ENCODE results near the gene MOSMO. TPM values are rescaled to one million over a fixed set of nuclear protein-coding genes. Genes with fewer than 3 reads are reported as not detected.

MOSMO gene
- total and polyA plus RNA-seq, 7 donors = 2.8 to 27.1 (median 19.3) TPM

DNA sequence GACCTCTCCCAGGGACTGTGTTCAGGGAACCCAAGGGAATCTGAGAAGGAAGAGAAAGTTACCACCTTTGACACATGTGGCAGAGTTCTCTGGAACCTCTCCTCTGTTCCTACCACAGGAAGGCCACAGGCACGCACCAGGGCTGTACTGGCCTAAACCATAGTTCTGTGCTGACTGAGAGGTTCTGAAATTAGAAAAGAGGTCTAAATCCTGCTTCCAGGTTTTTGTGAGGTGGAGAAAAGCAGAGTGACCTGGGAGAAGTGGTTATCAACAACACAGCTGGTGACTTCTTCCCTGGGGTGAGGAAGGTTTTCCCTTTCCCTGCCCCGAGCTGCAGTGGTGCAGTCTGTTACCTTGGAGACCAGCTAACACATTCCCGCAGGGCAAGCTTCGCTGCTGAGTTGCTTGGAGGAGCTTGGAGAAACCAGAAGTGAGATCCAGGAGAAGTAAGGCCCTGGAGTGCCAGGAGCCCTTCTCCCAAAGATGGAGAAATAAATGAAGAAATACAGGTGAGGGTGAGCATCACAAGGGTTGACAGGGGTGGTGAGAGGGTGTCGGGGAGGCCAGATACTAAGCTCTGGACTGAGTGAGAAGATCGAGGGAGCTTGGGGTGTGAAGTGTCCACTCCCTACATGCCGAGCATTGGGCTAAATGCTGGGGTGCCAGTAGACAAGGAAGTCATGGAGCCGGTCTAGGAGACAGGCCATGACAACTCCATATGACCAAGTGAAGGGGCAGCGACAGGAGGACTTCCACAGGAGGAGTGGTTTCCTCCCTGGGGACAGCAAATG lies 84.4 kb downstream of the MOSMO start, which contains the start of gene VWA3A:
TSS of gene VWA3A (plus strand) at position 399 of the 791 bp plus-strand sequence. CDS start at position 496, 97 bp downstream.
- TF ChIP-seq POLR2A (IDR thresholded peaks at IDR 0.05) = no peak
- TF ChIP-seq EP300 (IDR thresholded peaks at IDR 0.05) = no peak
- TF ChIP-seq POLR2AphosphoS5 (IDR thresholded peaks at IDR 0.05) = no peak
- TF ChIP-seq, protein P1, sequence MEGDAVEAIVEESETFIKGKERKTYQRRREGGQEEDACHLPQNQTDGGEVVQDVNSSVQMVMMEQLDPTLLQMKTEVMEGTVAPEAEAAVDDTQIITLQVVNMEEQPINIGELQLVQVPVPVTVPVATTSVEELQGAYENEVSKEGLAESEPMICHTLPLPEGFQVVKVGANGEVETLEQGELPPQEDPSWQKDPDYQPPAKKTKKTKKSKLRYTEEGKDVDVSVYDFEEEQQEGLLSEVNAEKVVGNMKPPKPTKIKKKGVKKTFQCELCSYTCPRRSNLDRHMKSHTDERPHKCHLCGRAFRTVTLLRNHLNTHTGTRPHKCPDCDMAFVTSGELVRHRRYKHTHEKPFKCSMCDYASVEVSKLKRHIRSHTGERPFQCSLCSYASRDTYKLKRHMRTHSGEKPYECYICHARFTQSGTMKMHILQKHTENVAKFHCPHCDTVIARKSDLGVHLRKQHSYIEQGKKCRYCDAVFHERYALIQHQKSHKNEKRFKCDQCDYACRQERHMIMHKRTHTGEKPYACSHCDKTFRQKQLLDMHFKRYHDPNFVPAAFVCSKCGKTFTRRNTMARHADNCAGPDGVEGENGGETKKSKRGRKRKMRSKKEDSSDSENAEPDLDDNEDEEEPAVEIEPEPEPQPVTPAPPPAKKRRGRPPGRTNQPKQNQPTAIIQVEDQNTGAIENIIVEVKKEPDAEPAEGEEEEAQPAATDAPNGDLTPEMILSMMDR (IDR thresholded peaks at IDR 0.05) = no peak
- Histone ChIP-seq H3K27me3 (peaks cover 0 to 12% (median 0%) of the 10 kb centered on the region in 3 donors), H3K9me3 (no peaks in the 10 kb centered on the region), H3K36me3 (no peaks in the 10 kb centered on the region), H3K27ac (no peak within 1 kb of the TSS), H3K4me1 (peaks cover 0 to 13% (median 0%) of the 10 kb centered on the region in 4 donors), H3K4me3 (no peak within 1 kb of the TSS)
- no peak for DNase-seq
- intact Hi-C loops (cut with DNase I) = no loop called here
- 52 to 67% methylated on average over 9 of the region's 9 CpGs for WGBS, 2 donors

DNA sequence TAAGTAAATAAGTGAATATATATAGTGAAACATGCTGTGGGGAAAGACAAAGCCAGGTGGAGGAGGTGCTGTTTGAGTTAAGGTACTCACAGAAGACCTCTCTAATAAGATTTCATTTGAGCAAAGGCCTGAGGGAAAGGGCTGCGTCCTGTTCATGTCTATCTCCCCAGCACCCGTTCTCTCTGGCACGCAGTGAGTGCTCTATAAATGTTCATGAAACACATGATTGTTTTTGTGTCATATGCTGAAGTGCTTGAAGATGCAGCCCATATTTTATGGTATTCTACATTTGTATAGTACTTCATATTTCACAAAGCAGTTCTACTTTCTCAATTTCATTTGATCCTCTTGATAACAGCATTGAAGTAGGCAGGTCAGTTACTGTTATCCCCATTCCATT lies 85.4 kb downstream of the MOSMO start:
- 88 to 89% methylated on average over 3 of the region's 3 CpGs for WGBS, 2 donors
- TF ChIP-seq POLR2A (IDR thresholded peaks at IDR 0.05) (no peak), EP300 (IDR thresholded peaks at IDR 0.05) (no peak), POLR2AphosphoS5 (IDR thresholded peaks at IDR 0.05) (no peak)
- TF ChIP-seq, protein P1 (IDR thresholded peaks at IDR 0.05) = no peak
- no peak for DNase-seq

DNA sequence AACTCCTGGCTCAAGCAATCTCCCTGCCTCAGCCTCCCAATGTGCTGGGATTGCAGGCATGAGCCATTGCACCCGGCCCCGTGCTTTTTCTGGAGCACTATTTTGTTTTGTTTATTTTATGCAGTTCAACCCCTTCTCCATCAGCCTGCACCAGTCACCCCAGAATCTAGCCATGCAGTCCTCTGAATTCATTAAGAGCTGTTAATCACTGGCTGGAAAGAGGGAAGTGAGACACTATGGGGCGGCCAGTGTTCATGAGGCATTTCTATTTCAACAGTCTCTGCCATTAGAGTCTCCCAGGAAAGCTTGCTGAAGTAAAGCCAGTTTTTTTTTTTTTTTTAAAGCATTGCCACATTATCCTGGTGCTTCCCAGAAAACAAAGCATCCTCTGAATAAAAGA lies 86.1 kb downstream of the MOSMO start:
- Histone ChIP-seq H3K4me1 (peaks cover 0 to 7% (median 0%) of the 10 kb centered on the region in 4 donors), H3K4me3 (no peak overlapping the region), H3K9me3 (no peaks in the 10 kb centered on the region), H3K27me3 (peaks cover 0 to 17% (median 0%) of the 10 kb centered on the region in 3 donors), H3K27ac (no peak overlapping the region), H3K36me3 (no peaks in the 10 kb centered on the region)
- TF ChIP-seq POLR2A (IDR thresholded peaks at IDR 0.05) (no peak), POLR2AphosphoS5 (IDR thresholded peaks at IDR 0.05) (no peak), EP300 (IDR thresholded peaks at IDR 0.05) (no peak)
- TF ChIP-seq, protein P1 (IDR thresholded peaks at IDR 0.05) = no peak
- DNase-seq = no peak
- 74 to 81% methylated on average over 3 of the region's 3 CpGs for WGBS, 2 donors
- intact Hi-C loops (cut with DNase I) = no loop called here

More for the DNA sequence above, 85.4 kb downstream of the MOSMO start:
- H3K36me3 ChIP-seq = no peaks in the 10 kb centered on the region
- H3K9me3 ChIP-seq = no peaks in the 10 kb centered on the region
- no peak overlapping the region for H3K4me3 ChIP-seq
- intact Hi-C loops (cut with DNase I) = no loop called here
- peaks cover 0 to 16% (median 0%) of the 10 kb centered on the region in 3 donors for H3K27me3 ChIP-seq
- H3K4me1 ChIP-seq = peaks cover 0 to 12% (median 0%) of the 10 kb centered on the region in 4 donors
- H3K27ac ChIP-seq = no peak overlapping the region

DNA sequence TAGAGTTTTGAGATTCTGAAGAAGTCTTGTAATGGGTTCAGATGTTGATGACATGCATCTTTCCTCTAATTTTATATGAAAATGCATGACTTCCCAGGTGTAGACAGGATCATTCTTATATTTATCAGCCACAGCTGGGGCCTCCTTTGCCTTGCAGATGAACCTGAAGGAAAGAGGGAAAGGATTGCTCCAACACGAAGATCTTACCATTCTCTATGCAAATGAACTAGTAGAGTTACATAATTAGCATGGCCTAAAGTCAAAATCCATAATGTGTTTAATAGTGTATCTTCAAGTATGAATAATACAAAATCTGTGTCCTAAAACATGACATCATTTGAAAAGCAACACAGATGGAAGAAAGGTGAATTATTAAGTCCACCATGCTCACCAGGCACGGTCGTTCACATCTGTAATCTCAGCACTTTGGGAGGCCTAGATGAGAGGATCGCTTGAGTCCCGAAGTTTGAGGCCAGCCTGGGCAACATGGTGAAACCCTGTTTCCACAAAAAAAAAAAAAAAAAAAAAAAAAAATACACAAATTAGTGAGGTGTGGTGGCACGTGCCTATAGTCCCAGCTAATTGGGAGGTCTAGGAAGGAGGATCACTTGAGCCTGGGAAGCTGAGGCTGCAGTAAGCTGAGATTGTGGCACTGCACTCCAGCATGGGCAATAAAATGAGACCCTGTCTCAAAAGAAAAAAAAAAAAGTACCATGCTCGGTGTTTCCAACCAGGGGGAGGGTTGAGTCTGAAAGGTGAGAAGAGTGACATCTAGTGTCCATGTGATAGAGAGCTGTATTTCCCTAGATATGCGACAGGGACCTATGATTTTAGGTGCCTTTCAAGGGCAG lies 90.7 kb downstream of the MOSMO start:
- Histone ChIP-seq H3K27ac (no peak overlapping the region), H3K9me3 (no peaks in the 10 kb centered on the region), H3K4me1 (no peaks in the 10 kb centered on the region), H3K27me3 (peaks cover 0 to 17% (median 0%) of the 10 kb centered on the region in 3 donors), H3K4me3 (no peak overlapping the region), H3K36me3 (no peaks in the 10 kb centered on the region)
- WGBS, 2 donors = 44 to 54% methylated on average over 8 of the region's 8 CpGs
- intact Hi-C loops (cut with DNase I) = loop anchor here (1.0 kb wide), 1 partner anchor 97 kb away; the partner anchor contains the start of gene PDZD9
- no peak for TF ChIP-seq POLR2A (IDR thresholded peaks at IDR 0.05)
- TF ChIP-seq, protein P1 (IDR thresholded peaks at IDR 0.05) = peak in 3 of 4 experiments; percentile 3 to 34 (median 27)
- TF ChIP-seq EP300 (IDR thresholded peaks at IDR 0.05) = no peak
- no peak for DNase-seq
